Nephron (organoid): Measurements from ENCODE around the gene TENM4.
A peak's percentile ranks its signal among the peaks of the same experiment; 100 is the strongest.

Experiments used
- H3K27ac Mint-ChIP-seq, 3 experiments: 2 replicates each; pipeline ENCODE4 v1.8.0; 2020; ENCODE audit warnings: mixed read lengths in 3 of 3, mild to moderate bottlenecking in 2 of 3, moderate library complexity in 1 of 3
- H3K27me3 Mint-ChIP-seq: 2 replicates; pipeline ENCODE4 v1.8.0; 2021; ENCODE audit warnings: low read depth, mild to moderate bottlenecking, moderate library complexity, mixed read lengths
- H3K36me3 Mint-ChIP-seq: 2 replicates; pipeline ENCODE4 v1.8.0; 2020; ENCODE audit warnings: low read depth, mixed read lengths
- H3K4me1 Mint-ChIP-seq: 2 replicates; pipeline ENCODE4 v1.8.0; 2020; ENCODE audit warnings: mixed read lengths
- H3K4me3 Mint-ChIP-seq, 3 experiments: 2 replicates each; pipeline ENCODE4 v1.8.0; 2020; ENCODE audit warnings: mild to moderate bottlenecking in 3 of 3, mixed read lengths in 3 of 3, moderate library complexity in 2 of 3
- H3K9me3 Mint-ChIP-seq: 2 replicates; pipeline ENCODE4 v1.8.0; 2020; ENCODE audit warnings: mixed read lengths
- CTCF ChIP-seq, 3 experiments: fragments of 200-600 bp; sonication (generic); IDR thresholded peaks; one replicate each; pipeline ENCODE4 v1.5.0; 2021; ENCODE audit warnings: antibody characterized with exemption in 3 of 3; ENCODE audit not compliant: unreplicated experiment in 3 of 3

Gene TENM4

GRCh38 chr11:79092791-79093353 is 348.0 kb downstream of the TENM4 start:
- no peaks in the 10 kb centered on the region for H3K36me3 Mint-ChIP-seq
- peak overlapping the region in 2 of 3 experiments; percentile 82 to 87 for H3K27ac Mint-ChIP-seq
- peaks cover 88% of the 10 kb centered on the region for H3K4me1 Mint-ChIP-seq
- no peak for TF ChIP-seq CTCF (IDR thresholded peaks at IDR 0.05; ENCODE audit: unreplicated experiment in 3 of 3)
- H3K9me3 Mint-ChIP-seq: no peaks in the 10 kb centered on the region
- peaks cover 3% of the 10 kb centered on the region for H3K27me3 Mint-ChIP-seq
- H3K4me3 Mint-ChIP-seq: no peak overlapping the region

- no peak overlapping the region for H3K4me3 Mint-ChIP-seq
- no peaks in the 10 kb centered on the region for H3K9me3 Mint-ChIP-seq
- H3K4me1 Mint-ChIP-seq: peaks cover 89% of the 10 kb centered on the region
- peak overlapping the region in 1 of 3 experiments; percentile 4 for H3K27ac Mint-ChIP-seq
- TF ChIP-seq CTCF (IDR thresholded peaks at IDR 0.05; ENCODE audit: unreplicated experiment in 3 of 3): no peak
- no peaks in the 10 kb centered on the region for H3K36me3 Mint-ChIP-seq
- peaks cover 8% of the 10 kb centered on the region for H3K27me3 Mint-ChIP-seq
These were observed 350.6 kb downstream of the TENM4 start for GRCh38 chr11:79090191-79090705.

- Mint-ChIP-seq H3K4me1 (peaks cover 86% of the 10 kb centered on the region), H3K27me3 (peaks cover 8% of the 10 kb centered on the region), H3K36me3 (no peaks in the 10 kb centered on the region), H3K27ac (peak overlapping the region; percentile 61 to 94 (median 75)), H3K4me3 (no peak overlapping the region), H3K9me3 (no peaks in the 10 kb centered on the region)
- no peak for TF ChIP-seq CTCF (IDR thresholded peaks at IDR 0.05; ENCODE audit: unreplicated experiment in 3 of 3)
These were observed 351.2 kb downstream of the TENM4 start for GRCh38 chr11:79089601-79090000.

GRCh38 chr11:79088967-79089366 is 351.9 kb downstream of the TENM4 start:
- peaks cover 86% of the 10 kb centered on the region for H3K4me1 Mint-ChIP-seq
- peak overlapping the region; percentile 75 to 94 (median 82) for H3K27ac Mint-ChIP-seq

GRCh38 chr11:79087961-79088318 is 352.9 kb downstream of the TENM4 start:
- Mint-ChIP-seq H3K4me1 (peaks cover 88% of the 10 kb centered on the region), H3K27ac (peak overlapping the region; percentile 82 to 94 (median 93)), H3K9me3 (no peaks in the 10 kb centered on the region), H3K4me3 (peak overlapping the region in 2 of 3 experiments; percentile 13 to 20), H3K27me3 (peaks cover 8% of the 10 kb centered on the region), H3K36me3 (no peaks in the 10 kb centered on the region)
- no peak for TF ChIP-seq CTCF (IDR thresholded peaks at IDR 0.05; ENCODE audit: unreplicated experiment in 3 of 3)

More at GRCh38 chr11:79088967-79089366, 351.9 kb downstream of the TENM4 start:
- H3K4me3 Mint-ChIP-seq: no peak overlapping the region
- no peak for TF ChIP-seq CTCF (IDR thresholded peaks at IDR 0.05; ENCODE audit: unreplicated experiment in 3 of 3)
- H3K27me3 Mint-ChIP-seq: peaks cover 8% of the 10 kb centered on the region
- no peaks in the 10 kb centered on the region for H3K36me3 Mint-ChIP-seq
- H3K9me3 Mint-ChIP-seq: no peaks in the 10 kb centered on the region
